Liver (tissue), 9 donors: ENCODE measurements around the gene CCDC93. TPM values are rescaled to one million over a fixed set of nuclear protein-coding genes. Genes with fewer than 3 reads are reported as not detected.

Source experiments
- DNase-seq: peaks from one replicate; pipeline ENCODE4 v3.0.0-alpha.2; 2017; ENCODE audit warnings: low spot score
- H3K27ac ChIP-seq, 2 donors: one replicate each; pipeline ENCODE4 v1.7.0; 2013; ENCODE audit warnings: inconsistent platforms in 2 of 2, low read length in 2 of 2, control low read depth in 1 of 2, low read depth in 1 of 2, mild to moderate bottlenecking in 1 of 2
- H3K27me3 ChIP-seq, 4 donors: one replicate each; pipeline versions ENCODE4 v1.6.1 to v1.7.0; 2013; ENCODE audit warnings: low read length in 3 of 4, inconsistent platforms in 1 of 4, mild to moderate bottlenecking in 1 of 4, moderate library complexity in 1 of 4; ENCODE audit not compliant: control insufficient read depth in 4 of 4, insufficient read depth in 4 of 4
- H3K36me3 ChIP-seq, 4 donors: one replicate each; pipeline versions ENCODE4 v1.6.1 to v1.7.0; 2013; ENCODE audit warnings: low read length in 3 of 4, mild to moderate bottlenecking in 3 of 4, low read depth in 1 of 4, moderate library complexity in 1 of 4; ENCODE audit not compliant: control insufficient read depth in 4 of 4, insufficient read depth in 3 of 4
- H3K4me1 ChIP-seq, 4 donors: one replicate each; pipeline versions ENCODE4 v1.6.1 to v1.7.0; 2013; ENCODE audit warnings: low read length in 3 of 4, mild to moderate bottlenecking in 3 of 4, moderate library complexity in 1 of 4; ENCODE audit not compliant: control insufficient read depth in 4 of 4, insufficient read depth in 4 of 4
- H3K4me3 ChIP-seq, 3 donors: one replicate each; pipeline versions ENCODE4 v1.6.1 to v1.7.0; 2013; ENCODE audit warnings: low read length in 3 of 3, control low read depth in 1 of 3, low read depth in 1 of 3, mild to moderate bottlenecking in 1 of 3
- H3K9ac ChIP-seq, 2 donors: one replicate each; pipeline ENCODE4 v1.7.0; 2013; ENCODE audit warnings: low read length in 2 of 2, mild to moderate bottlenecking in 2 of 2, moderate library complexity in 2 of 2, control low read depth in 1 of 2, low read depth in 1 of 2
- H3K9me3 ChIP-seq, 4 donors: one replicate each; pipeline versions ENCODE4 v1.6.1 to v1.7.0; 2013; ENCODE audit warnings: low read length in 3 of 4; ENCODE audit not compliant: control insufficient read depth in 4 of 4
- EGR1 ChIP-seq, 2 donors: IDR thresholded peaks; 2 replicates each; pipeline ENCODE4 v1.6.1; 2016 to 2018; ENCODE audit warnings: antibody characterized with exemption in 2 of 2, low read depth in 2 of 2
- FOXA1 ChIP-seq: IDR thresholded peaks from 2 replicates; pipeline ENCODE4 v1.6.1; 2016; ENCODE audit warnings: antibody characterized with exemption
- FOXA2 ChIP-seq: IDR thresholded peaks from 2 replicates; pipeline ENCODE4 v1.6.1; 2016; ENCODE audit warnings: antibody characterized with exemption
- GABPA ChIP-seq, 2 donors: IDR thresholded peaks in 1 of 2; conservative IDR thresholded peaks in 1 of 2; 2 replicates each; pipeline ENCODE4 v1.6.1; 2016; ENCODE audit warnings: antibody characterized with exemption in 2 of 2, mild to moderate bottlenecking in 1 of 2, moderate library complexity in 1 of 2
- HNF4A ChIP-seq, 2 donors: conservative IDR thresholded peaks; 2 replicates each; pipeline ENCODE4 v1.6.1; 2016; ENCODE audit warnings: antibody characterized with exemption in 2 of 2, mild to moderate bottlenecking in 2 of 2
- HNF4G ChIP-seq: IDR thresholded peaks from 2 replicates; pipeline ENCODE4 v1.6.1; 2016; ENCODE audit warnings: antibody characterized with exemption
- JUND ChIP-seq, 2 donors: IDR thresholded peaks; 2 replicates each; pipeline ENCODE4 v1.6.1; 2016; ENCODE audit warnings: antibody characterized with exemption in 2 of 2
- MAX ChIP-seq: IDR thresholded peaks from 2 replicates; pipeline ENCODE4 v1.6.1; 2016; ENCODE audit warnings: antibody characterized with exemption
- NR2F2 ChIP-seq: IDR thresholded peaks from 2 replicates; pipeline ENCODE4 v1.6.1; 2016; ENCODE audit warnings: antibody characterized with exemption
- RAD21 ChIP-seq, 2 donors: IDR thresholded peaks; 2 replicates each; pipeline ENCODE4 v1.6.1; 2016; ENCODE audit warnings: antibody characterized with exemption in 2 of 2, mild to moderate bottlenecking in 2 of 2
- REST ChIP-seq: IDR thresholded peaks from 2 replicates; pipeline ENCODE4 v1.6.1; 2016; ENCODE audit warnings: antibody characterized with exemption, mild to moderate bottlenecking
- RXRA ChIP-seq, 2 donors: IDR thresholded peaks; 2 replicates each; pipeline ENCODE4 v1.6.1; 2017 to 2018; ENCODE audit warnings: antibody characterized with exemption in 2 of 2, mild to moderate bottlenecking in 1 of 2
- SP1 ChIP-seq: IDR thresholded peaks from 2 replicates; pipeline ENCODE4 v1.6.1; 2018; ENCODE audit warnings: antibody characterized with exemption, mild to moderate bottlenecking
- TAF1 ChIP-seq: conservative IDR thresholded peaks from 2 replicates; pipeline ENCODE4 v1.6.1; 2016; ENCODE audit warnings: antibody characterized with exemption, mild to moderate bottlenecking
- YY1 ChIP-seq: IDR thresholded peaks from 2 replicates; pipeline ENCODE4 v1.6.1; 2016; ENCODE audit warnings: antibody characterized with exemption, mild to moderate bottlenecking
- WGBS: extraction: QIAGEN DNeasy Blood & Tissue Kit; methylation state at CpG from one replicate; pipeline ENCODE4 v1.1.7; 2013; 5-methylcytosine and 5-hydroxymethylcytosine counted together
- polyA plus RNA-seq, 2 donors: library from polyadenylated mRNA; stranded (reverse) in 1 of 2; unstranded in 1 of 2; fragments of 200-250 nt in 1 of 2; fragments of >200 nt in 1 of 2; fragmentation: Nextera tagmentation in 1 of 2; extraction: Ambion mirVana in 1 of 2; gene quantifications; one replicate each; pipeline versions ENCODE4 v1.2.1 to v1.2.3, GENCODE V29; 2013 to 2015
- total RNA-seq, 2 donors: library from RNA; depleted of rRNA; stranded (reverse); fragments of >200 nt; gene quantifications; one replicate each; pipeline ENCODE4 v1.2.3, GENCODE V29; 2014
- TF ChIP-seq, protein P1 (sequence below): IDR thresholded peaks from 2 replicates; pipeline ENCODE4 v1.6.1; 2016; ENCODE audit warnings: antibody characterized with exemption
- TF ChIP-seq, protein P2 (sequence below): fragments of 150-350 bp; IDR thresholded peaks from 2 replicates; pipeline ENCODE4 v1.5.1; 2017; ENCODE audit warnings: improper control_type of control experiment, low read depth, low read length; ENCODE audit not compliant: missing input control
- TF ChIP-seq, protein P3 (sequence below): IDR thresholded peaks from 2 replicates; pipeline ENCODE4 v1.6.1; 2016; ENCODE audit warnings: antibody characterized with exemption
- donor health status: healthy.
- donor health status: healthy.
- donor health status: healthy.
- donor health status: healthy.
- donor health status: healthy.

CCDC93 gene
- total and polyA plus RNA-seq, 4 donors: 4.0 to 14.2 (median 8.5) TPM

- H3K36me3 ChIP-seq: peaks cover 2 to 27% (median 23%) of the 10 kb centered on the region in 4 donors
- H3K9ac ChIP-seq: no peak overlapping the region
- no peaks in the 10 kb centered on the region for H3K4me1 ChIP-seq
- DNase-seq: no peak
- no peak overlapping the region for H3K27ac ChIP-seq
- no peak overlapping the region for H3K4me3 ChIP-seq
- no peaks in the 10 kb centered on the region for H3K9me3 ChIP-seq
- H3K27me3 ChIP-seq: no peaks in the 10 kb centered on the region
- no peak for TF ChIP-seq HNF4G
- TF ChIP-seq, protein P1, sequence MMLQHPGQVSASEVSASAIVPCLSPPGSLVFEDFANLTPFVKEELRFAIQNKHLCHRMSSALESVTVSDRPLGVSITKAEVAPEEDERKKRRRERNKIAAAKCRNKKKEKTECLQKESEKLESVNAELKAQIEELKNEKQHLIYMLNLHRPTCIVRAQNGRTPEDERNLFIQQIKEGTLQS: no peak
- TF ChIP-seq JUND (IDR thresholded peaks at IDR 0.05): no peak
- no peak for TF ChIP-seq MAX
- TF ChIP-seq HNF4A (conservative IDR thresholded peaks at IDR 0.05): no peak
- no peak for TF ChIP-seq GABPA (IDR thresholded peaks at IDR 0.05 in 1 of 2, conservative IDR thresholded peaks at IDR 0.05 in 1 of 2)
- TF ChIP-seq NR2F2: no peak
- TF ChIP-seq RXRA (IDR thresholded peaks at IDR 0.05): no peak
- TF ChIP-seq, protein P2, sequence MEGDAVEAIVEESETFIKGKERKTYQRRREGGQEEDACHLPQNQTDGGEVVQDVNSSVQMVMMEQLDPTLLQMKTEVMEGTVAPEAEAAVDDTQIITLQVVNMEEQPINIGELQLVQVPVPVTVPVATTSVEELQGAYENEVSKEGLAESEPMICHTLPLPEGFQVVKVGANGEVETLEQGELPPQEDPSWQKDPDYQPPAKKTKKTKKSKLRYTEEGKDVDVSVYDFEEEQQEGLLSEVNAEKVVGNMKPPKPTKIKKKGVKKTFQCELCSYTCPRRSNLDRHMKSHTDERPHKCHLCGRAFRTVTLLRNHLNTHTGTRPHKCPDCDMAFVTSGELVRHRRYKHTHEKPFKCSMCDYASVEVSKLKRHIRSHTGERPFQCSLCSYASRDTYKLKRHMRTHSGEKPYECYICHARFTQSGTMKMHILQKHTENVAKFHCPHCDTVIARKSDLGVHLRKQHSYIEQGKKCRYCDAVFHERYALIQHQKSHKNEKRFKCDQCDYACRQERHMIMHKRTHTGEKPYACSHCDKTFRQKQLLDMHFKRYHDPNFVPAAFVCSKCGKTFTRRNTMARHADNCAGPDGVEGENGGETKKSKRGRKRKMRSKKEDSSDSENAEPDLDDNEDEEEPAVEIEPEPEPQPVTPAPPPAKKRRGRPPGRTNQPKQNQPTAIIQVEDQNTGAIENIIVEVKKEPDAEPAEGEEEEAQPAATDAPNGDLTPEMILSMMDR: no peak
- no peak for TF ChIP-seq FOXA1
- TF ChIP-seq SP1: no peak
- TF ChIP-seq, protein P3, sequence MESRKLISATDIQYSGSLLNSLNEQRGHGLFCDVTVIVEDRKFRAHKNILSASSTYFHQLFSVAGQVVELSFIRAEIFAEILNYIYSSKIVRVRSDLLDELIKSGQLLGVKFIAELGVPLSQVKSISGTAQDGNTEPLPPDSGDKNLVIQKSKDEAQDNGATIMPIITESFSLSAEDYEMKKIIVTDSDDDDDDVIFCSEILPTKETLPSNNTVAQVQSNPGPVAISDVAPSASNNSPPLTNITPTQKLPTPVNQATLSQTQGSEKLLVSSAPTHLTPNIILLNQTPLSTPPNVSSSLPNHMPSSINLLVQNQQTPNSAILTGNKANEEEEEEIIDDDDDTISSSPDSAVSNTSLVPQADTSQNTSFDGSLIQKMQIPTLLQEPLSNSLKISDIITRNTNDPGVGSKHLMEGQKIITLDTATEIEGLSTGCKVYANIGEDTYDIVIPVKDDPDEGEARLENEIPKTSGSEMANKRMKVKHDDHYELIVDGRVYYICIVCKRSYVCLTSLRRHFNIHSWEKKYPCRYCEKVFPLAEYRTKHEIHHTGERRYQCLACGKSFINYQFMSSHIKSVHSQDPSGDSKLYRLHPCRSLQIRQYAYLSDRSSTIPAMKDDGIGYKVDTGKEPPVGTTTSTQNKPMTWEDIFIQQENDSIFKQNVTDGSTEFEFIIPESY: no peak
- no peak for TF ChIP-seq FOXA2
- TF ChIP-seq YY1: no peak
- no peak for TF ChIP-seq TAF1
- 93% methylated on average over 5 of the region's 5 CpGs for whole genome bisulfite sequencing
Measured at GRCh38 chr2:117980783-117981676, 32.8 kb downstream of the CCDC93 start.

GRCh38 chr2:117979911-117980701 lies 33.8 kb downstream of the CCDC93 start:
- H3K27me3 ChIP-seq: no peaks in the 10 kb centered on the region
- H3K9ac ChIP-seq: no peak overlapping the region
- no peaks in the 10 kb centered on the region for H3K4me1 ChIP-seq
- DNase-seq: no peak
- H3K4me3 ChIP-seq: no peak overlapping the region
- no peak overlapping the region for H3K27ac ChIP-seq
- WGBS: 90% methylated on average over 6 of the region's 6 CpGs
- H3K9me3 ChIP-seq: no peaks in the 10 kb centered on the region
- H3K36me3 ChIP-seq: peaks cover 2 to 24% (median 18%) of the 10 kb centered on the region in 4 donors
- TF ChIP-seq, protein P3: no peak
- TF ChIP-seq GABPA (IDR thresholded peaks at IDR 0.05 in 1 of 2, conservative IDR thresholded peaks at IDR 0.05 in 1 of 2) (no peak), NR2F2 (no peak), JUND (IDR thresholded peaks at IDR 0.05) (no peak), YY1 (no peak), SP1 (no peak), RAD21 (IDR thresholded peaks at IDR 0.05) (no peak), TAF1 (no peak), FOXA1 (no peak), EGR1 (IDR thresholded peaks at IDR 0.05; ENCODE audit: low read depth in 2 of 2) (no peak), MAX (no peak), REST (no peak)
- TF ChIP-seq, protein P1: no peak
